Stimulated activated naive CD8-positive, alpha-beta T cell treated with anti-CD3 and anti-CD28 coated beads, Interleukin-15, amount 100 ng/mL, for 72 hours (primary cell): ENCODE results near the gene CFAP90.
A peak's percentile ranks its signal among the peaks of the same experiment; 100 is the strongest.

Experiments used
- ATAC-seq: fragments of 150-1000 bp; cut with Tn5 transposase; 2 replicates; pipeline ENCODE4 v1.10.0; 2021; ENCODE audit warnings: mild to moderate bottlenecking, moderate library complexity
- DNase-seq, 2 donors: peaks; one replicate each; pipeline ENCODE4 v3.0.0; 2021 to 2022
- H3K27ac Mint-ChIP-seq, 2 donors: one replicate each; pipeline ENCODE4 v1.8.0; 2022; ENCODE audit warnings: mild to moderate bottlenecking in 2 of 2, mixed read lengths in 2 of 2, moderate library complexity in 2 of 2
- H3K27me3 Mint-ChIP-seq: one replicate; pipeline ENCODE4 v1.8.0; 2022; ENCODE audit warnings: mixed read lengths
- H3K4me1 Mint-ChIP-seq: one replicate; pipeline ENCODE4 v1.8.0; 2022; ENCODE audit warnings: mild to moderate bottlenecking, mixed read lengths
- H3K4me3 Mint-ChIP-seq, 2 donors: one replicate each; pipeline ENCODE4 v1.8.0; 2022; ENCODE audit warnings: mild to moderate bottlenecking in 2 of 2, mixed read lengths in 2 of 2, moderate library complexity in 1 of 2
- H3K9me3 Mint-ChIP-seq, 2 donors: one replicate each; pipeline ENCODE4 v1.8.0; 2022; ENCODE audit warnings: mixed read lengths in 2 of 2

CFAP90 gene

GRCh38 chr5:7873216-7873615 is 22.3 kb upstream of the CFAP90 start:
- peaks cover 72% of the 10 kb centered on the region for H3K4me1 Mint-ChIP-seq
- peak; percentile 32 for ATAC-seq
- H3K4me3 Mint-ChIP-seq: peak overlapping the region; percentile 5 to 75
- H3K9me3 Mint-ChIP-seq: no peaks in the 10 kb centered on the region
- H3K27me3 Mint-ChIP-seq: no peaks in the 10 kb centered on the region
- peak overlapping the region in 1 of 2 donors; percentile 79 for H3K27ac Mint-ChIP-seq
- DNase-seq: peak in 1 of 2 donors; percentile 62

- peak overlapping the region; percentile 5 to 75 for H3K4me3 Mint-ChIP-seq
- H3K27me3 Mint-ChIP-seq: no peaks in the 10 kb centered on the region
- ATAC-seq (no peak), DNase-seq (no peak)
- H3K4me1 Mint-ChIP-seq: peaks cover 68% of the 10 kb centered on the region
- no peaks in the 10 kb centered on the region for H3K9me3 Mint-ChIP-seq
- H3K27ac Mint-ChIP-seq: peak overlapping the region in 1 of 2 donors; percentile 79
Measured at GRCh38 chr5:7872517-7873130, 21.7 kb upstream of the CFAP90 start.

GRCh38 chr5:7871653-7872052 is 20.7 kb upstream of the CFAP90 start:
- Mint-ChIP-seq H3K27me3 (no peaks in the 10 kb centered on the region), H3K4me1 (peaks cover 68% of the 10 kb centered on the region), H3K27ac (peak overlapping the region in 1 of 2 donors; percentile 81), H3K4me3 (peak overlapping the region; percentile 65 to 96), H3K9me3 (no peaks in the 10 kb centered on the region)
- no peak for DNase-seq
- ATAC-seq: peak; percentile 44

- H3K9me3 Mint-ChIP-seq: no peaks in the 10 kb centered on the region
- peak overlapping the region; percentile 89 to 96 for H3K4me3 Mint-ChIP-seq
- DNase-seq: peak in 1 of 2 donors; percentile 51
- no peaks in the 10 kb centered on the region for H3K27me3 Mint-ChIP-seq
- H3K27ac Mint-ChIP-seq: peak overlapping the region; percentile 90 to 95
- H3K4me1 Mint-ChIP-seq: peaks cover 73% of the 10 kb centered on the region
- ATAC-seq: peak; percentile 56
Measured at GRCh38 chr5:7869474-7870136, 18.7 kb upstream of the CFAP90 start.

GRCh38 chr5:7868773-7869473 is 18.0 kb upstream of the CFAP90 start, which contains the start of the genes FASTKD3 and MTRR:
Gene FASTKD3, minus strand, starts transcription at chr5:7869031. Its CDS starts 948 bp downstream, at chr5:7868083.
Gene MTRR, plus strand, starts transcription at chr5:7869148. Its CDS starts 1,647 bp downstream, at chr5:7870795.
- DNase-seq (peak; percentile 83 to 91), ATAC-seq (peak; percentile 98)
- Mint-ChIP-seq H3K4me1 (peaks cover 71% of the 10 kb centered on the region), H3K4me3 (peak within 1 kb of the TSS; percentile 89 to 96), H3K27ac (peak within 1 kb of the TSS; percentile 90 to 95), H3K9me3 (no peaks in the 10 kb centered on the region), H3K27me3 (no peaks in the 10 kb centered on the region)

GRCh38 chr5:7868427-7868772 is 17.5 kb upstream of the CFAP90 start:
- peak overlapping the region; percentile 89 to 96 for H3K4me3 Mint-ChIP-seq
- DNase-seq (no peak), ATAC-seq (no peak)
- H3K4me1 Mint-ChIP-seq: peaks cover 66% of the 10 kb centered on the region
- H3K9me3 Mint-ChIP-seq: no peaks in the 10 kb centered on the region
- H3K27me3 Mint-ChIP-seq: no peaks in the 10 kb centered on the region
- peak overlapping the region; percentile 83 to 87 for H3K27ac Mint-ChIP-seq

GRCh38 chr5:7867260-7867659 is 16.3 kb upstream of the CFAP90 start:
- ATAC-seq: no peak
- H3K9me3 Mint-ChIP-seq: no peaks in the 10 kb centered on the region
- peaks cover 54% of the 10 kb centered on the region for H3K4me1 Mint-ChIP-seq

GRCh38 chr5:7866196-7866595 is 15.3 kb upstream of the CFAP90 start:
- no peak for ATAC-seq
- peaks cover 44% of the 10 kb centered on the region for H3K4me1 Mint-ChIP-seq
- H3K27ac Mint-ChIP-seq: no peak overlapping the region
- no peak for DNase-seq
- H3K9me3 Mint-ChIP-seq: no peaks in the 10 kb centered on the region
- H3K27me3 Mint-ChIP-seq: no peaks in the 10 kb centered on the region
- H3K4me3 Mint-ChIP-seq: no peak overlapping the region

More at GRCh38 chr5:7867260-7867659, 16.3 kb upstream of the CFAP90 start:
- Mint-ChIP-seq H3K27me3 (no peaks in the 10 kb centered on the region), H3K4me3 (peak overlapping the region in 1 of 2 donors; percentile 38), H3K27ac (no peak overlapping the region)
- no peak for DNase-seq

GRCh38 chr5:7857926-7858632 is 7.1 kb upstream of the CFAP90 start:
- peak; percentile 64 for ATAC-seq
- no peak for DNase-seq
- Mint-ChIP-seq H3K9me3 (peaks cover 3 to 4% of the 10 kb centered on the region in 2 donors), H3K27me3 (peaks cover 5% of the 10 kb centered on the region), H3K27ac (peak overlapping the region in 1 of 2 donors; percentile 90), H3K4me1 (peaks cover 16% of the 10 kb centered on the region), H3K4me3 (no peak overlapping the region)

GRCh38 chr5:7857361-7857760 is 6.4 kb upstream of the CFAP90 start:
- Mint-ChIP-seq H3K27ac (peak overlapping the region; percentile 64 to 84), H3K9me3 (peaks cover 4 to 6% of the 10 kb centered on the region in 2 donors), H3K27me3 (peaks cover 5% of the 10 kb centered on the region), H3K4me1 (peaks cover 19% of the 10 kb centered on the region), H3K4me3 (no peak overlapping the region)
- DNase-seq: no peak
- ATAC-seq: no peak

GRCh38 chr5:7856855-7857254 is 5.9 kb upstream of the CFAP90 start:
- H3K4me1 Mint-ChIP-seq: peaks cover 24% of the 10 kb centered on the region
- H3K27ac Mint-ChIP-seq: no peak overlapping the region
- H3K9me3 Mint-ChIP-seq: peaks cover 4 to 6% of the 10 kb centered on the region in 2 donors
- peaks cover 5% of the 10 kb centered on the region for H3K27me3 Mint-ChIP-seq
- no peak overlapping the region for H3K4me3 Mint-ChIP-seq
- ATAC-seq (peak; percentile 77), DNase-seq (peak in 1 of 2 donors; percentile 32)

- Mint-ChIP-seq H3K4me1 (peaks cover 34% of the 10 kb centered on the region), H3K27me3 (peaks cover 14% of the 10 kb centered on the region), H3K9me3 (peaks cover 4 to 6% of the 10 kb centered on the region in 2 donors), H3K27ac (no peak overlapping the region), H3K4me3 (no peak overlapping the region)
- no peak for DNase-seq
- ATAC-seq: no peak
Measured at GRCh38 chr5:7855611-7856010, 4.7 kb upstream of the CFAP90 start.

- no peak overlapping the region for H3K4me3 Mint-ChIP-seq
Measured at GRCh38 chr5:7852988-7853387, 2.1 kb upstream of the CFAP90 start.

GRCh38 chr5:7852542-7852941 is 1.6 kb upstream of the CFAP90 start:
- H3K9me3 Mint-ChIP-seq: peaks cover 4 to 6% of the 10 kb centered on the region in 2 donors
- DNase-seq (no peak), ATAC-seq (no peak)
- peak overlapping the region in 1 of 2 donors; percentile 14 for H3K4me3 Mint-ChIP-seq
- H3K27me3 Mint-ChIP-seq: peaks cover 42% of the 10 kb centered on the region
- peaks cover 29% of the 10 kb centered on the region for H3K4me1 Mint-ChIP-seq
- no peak overlapping the region for H3K27ac Mint-ChIP-seq

More at GRCh38 chr5:7852988-7853387, 2.1 kb upstream of the CFAP90 start:
- peaks cover 34% of the 10 kb centered on the region for H3K4me1 Mint-ChIP-seq
- H3K27me3 Mint-ChIP-seq: peaks cover 37% of the 10 kb centered on the region
- H3K9me3 Mint-ChIP-seq: peaks cover 4 to 6% of the 10 kb centered on the region in 2 donors
- DNase-seq: no peak
- no peak for ATAC-seq
- H3K27ac Mint-ChIP-seq: no peak overlapping the region

GRCh38 chr5:7851617-7852289 is 820 bp upstream of the CFAP90 start:
- H3K4me1 Mint-ChIP-seq: peaks cover 27% of the 10 kb centered on the region
- H3K4me3 Mint-ChIP-seq: peak overlapping the region in 1 of 2 donors; percentile 81
- peaks cover 4 to 6% of the 10 kb centered on the region in 2 donors for H3K9me3 Mint-ChIP-seq
- H3K27me3 Mint-ChIP-seq: peaks cover 50% of the 10 kb centered on the region
- DNase-seq (no peak), ATAC-seq (no peak)
- H3K27ac Mint-ChIP-seq: no peak overlapping the region
